Adipose tissue (tissue), 3 donors: ENCODE measurements around the gene SLC66A2. TPM values are rescaled to one million over a fixed set of nuclear protein-coding genes. Genes with fewer than 3 reads are reported as not detected.
A peak's percentile ranks its signal among the peaks of the same experiment; 100 is the strongest.

Experiments
- H3K27ac ChIP-seq: one replicate; pipeline ENCODE4 v1.5.1; 2013; ENCODE audit warnings: low read depth, low read length
- WGBS, 3 donors: extraction: QIAGEN DNeasy Blood & Tissue Kit; methylation state at CpG; one replicate each; pipeline ENCODE4 v1.1.7; 2013; 5-methylcytosine and 5-hydroxymethylcytosine counted together
- polyA plus RNA-seq, 3 donors: library from polyadenylated mRNA; stranded (reverse); fragments of 200-250 nt; gene quantifications; one replicate each; pipeline ENCODE4 v1.2.3, GENCODE V29; 2013
- donor health status: healthy with polysubstance abuse.
- donor health status: Bipolar disorder and iron deficiency.
- donor health status: healthy.

SLC66A2 gene
- polyA plus RNA-seq, 3 donors, result 38.2 to 168 (median 95.4) TPM

GRCh38 chr18:79955302-79956075 is 4.0 kb upstream of the SLC66A2 start:
- H3K27ac ChIP-seq, result no peak overlapping the region
- WGBS, 3 donors, result 83 to 89% (median 88%) methylated on average over 12 of the region's 12 CpGs

GRCh38 chr18:79954791-79955190 is 3.3 kb upstream of the SLC66A2 start:
- 74 to 93% (median 84%) methylated on average over 5 of the region's 5 CpGs for WGBS, 3 donors
- H3K27ac ChIP-seq, result no peak overlapping the region

GRCh38 chr18:79953971-79954651 is 2.7 kb upstream of the SLC66A2 start:
- no peak overlapping the region for H3K27ac ChIP-seq
- WGBS, 3 donors, result 79 to 90% (median 84%) methylated on average over 10 of the region's 10 CpGs

GRCh38 chr18:79952996-79953559 is 1.6 kb upstream of the SLC66A2 start:
- no peak overlapping the region for H3K27ac ChIP-seq
- 88 to 91% (median 91%) methylated on average over 24 of the region's 24 CpGs for WGBS, 3 donors

- WGBS, 3 donors, result 30 to 42% (median 38%) methylated on average over 29 to 43 of the region's 43 CpGs
- no peak overlapping the region for H3K27ac ChIP-seq
These were observed 1.1 kb upstream of the SLC66A2 start for GRCh38 chr18:79952456-79952995.

- 2 to 4% (median 2%) methylated on average over 51 to 81 of the region's 81 CpGs for WGBS, 3 donors
- peak overlapping the region; percentile 35 for H3K27ac ChIP-seq
These were observed 725 bp downstream of the SLC66A2 start for GRCh38 chr18:79950515-79951341.

GRCh38 chr18:79949697-79950487 is 1.6 kb downstream of the SLC66A2 start:
- 36 to 52% (median 37%) methylated on average over 12 of the region's 12 CpGs for WGBS, 3 donors
- no peak overlapping the region for H3K27ac ChIP-seq

- WGBS, 3 donors, result 85 to 92% (median 91%) methylated on average over 23 of the region's 23 CpGs
- H3K27ac ChIP-seq, result no peak overlapping the region
These were observed 2.6 kb downstream of the SLC66A2 start for GRCh38 chr18:79948719-79949411.

- WGBS, 3 donors, result 82 to 92% (median 88%) methylated on average over 15 of the region's 15 CpGs
- H3K27ac ChIP-seq, result no peak overlapping the region
These were observed 3.4 kb downstream of the SLC66A2 start for GRCh38 chr18:79947881-79948610.

GRCh38 chr18:79947054-79947755 is 4.2 kb downstream of the SLC66A2 start:
- no peak overlapping the region for H3K27ac ChIP-seq
- WGBS, 3 donors, result 87 to 95% (median 91%) methylated on average over 14 of the region's 14 CpGs

- WGBS, 3 donors, result 54 to 81% (median 78%) methylated on average over 17 of the region's 17 CpGs
- H3K27ac ChIP-seq, result no peak overlapping the region
These were observed 6.1 kb downstream of the SLC66A2 start for GRCh38 chr18:79945118-79946042.

- WGBS, 3 donors, result 42 to 56% (median 45%) methylated on average over 2 to 3 of the region's 3 CpGs
- H3K27ac ChIP-seq, result no peak overlapping the region
These were observed 6.7 kb downstream of the SLC66A2 start for GRCh38 chr18:79944746-79945117.

- H3K27ac ChIP-seq, result no peak overlapping the region
- whole genome bisulfite sequencing, 3 donors, result 44 to 53% (median 50%) methylated on average over 11 of the region's 11 CpGs
These were observed 7.2 kb downstream of the SLC66A2 start for GRCh38 chr18:79944126-79944731.

- WGBS, 3 donors, result 78 to 93% (median 92%) methylated on average over 19 to 20 of the region's 20 CpGs
- no peak overlapping the region for H3K27ac ChIP-seq
These were observed 7.8 kb downstream of the SLC66A2 start for GRCh38 chr18:79943608-79944125.
